ENCODE measurements around the gene YKT6.

The YKT6 gene

DNA sequence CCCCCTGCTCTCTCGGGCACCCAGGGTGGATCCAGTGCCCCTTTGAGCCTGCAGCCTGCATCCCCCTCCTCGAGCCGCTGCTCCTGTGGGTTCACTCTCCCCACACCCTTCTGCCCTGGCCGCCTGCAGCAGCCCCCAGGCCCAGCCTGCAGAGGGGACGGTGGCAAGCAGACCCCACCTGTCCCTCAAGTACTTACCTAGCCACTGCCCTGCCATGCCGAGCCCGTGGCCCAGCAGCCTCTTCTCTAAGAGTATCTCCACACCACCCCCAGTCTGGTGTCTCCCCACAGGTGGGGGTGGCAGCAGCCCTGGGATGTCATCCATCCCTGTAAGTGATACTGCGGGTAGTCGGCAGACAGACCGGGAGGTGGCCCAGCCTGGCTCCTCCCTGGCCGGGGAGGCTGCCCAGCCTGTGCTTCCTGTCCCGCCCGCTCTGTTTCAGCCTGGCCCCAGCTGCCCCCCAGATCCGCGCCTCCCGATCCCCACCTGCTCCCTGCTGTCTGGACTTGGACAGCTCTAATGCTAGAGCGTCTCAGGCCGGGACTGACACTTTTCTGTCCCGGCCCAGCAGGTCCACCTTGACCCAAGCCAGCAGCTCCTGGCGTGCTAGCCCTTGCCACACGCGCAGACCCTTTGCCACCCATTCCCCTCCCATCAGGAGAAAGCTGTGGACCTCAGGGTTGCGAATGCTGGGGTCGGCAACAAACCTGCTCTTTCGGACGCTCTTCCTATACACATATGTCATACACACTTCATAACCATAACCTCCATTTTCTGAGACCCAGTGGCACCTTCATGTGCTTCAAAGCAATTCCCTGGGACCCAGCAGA is 25.0 kb downstream of the YKT6 start (continued):
- TF ChIP-seq, protein P1, sequence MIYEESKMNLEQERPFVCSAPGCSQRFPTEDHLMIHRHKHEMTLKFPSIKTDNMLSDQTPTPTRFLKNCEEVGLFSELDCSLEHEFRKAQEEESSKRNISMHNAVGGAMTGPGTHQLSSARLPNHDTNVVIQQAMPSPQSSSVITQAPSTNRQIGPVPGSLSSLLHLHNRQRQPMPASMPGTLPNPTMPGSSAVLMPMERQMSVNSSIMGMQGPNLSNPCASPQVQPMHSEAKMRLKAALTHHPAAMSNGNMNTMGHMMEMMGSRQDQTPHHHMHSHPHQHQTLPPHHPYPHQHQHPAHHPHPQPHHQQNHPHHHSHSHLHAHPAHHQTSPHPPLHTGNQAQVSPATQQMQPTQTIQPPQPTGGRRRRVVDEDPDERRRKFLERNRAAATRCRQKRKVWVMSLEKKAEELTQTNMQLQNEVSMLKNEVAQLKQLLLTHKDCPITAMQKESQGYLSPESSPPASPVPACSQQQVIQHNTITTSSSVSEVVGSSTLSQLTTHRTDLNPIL (CRISPR knock-in tag; IDR thresholded peaks at IDR 0.05; ENCODE audit: low read depth) = no peak
- no peak for TF ChIP-seq TCF4 (CRISPR knock-in tag; IDR thresholded peaks at IDR 0.05; ENCODE audit: borderline replicate concordance)

DNA sequence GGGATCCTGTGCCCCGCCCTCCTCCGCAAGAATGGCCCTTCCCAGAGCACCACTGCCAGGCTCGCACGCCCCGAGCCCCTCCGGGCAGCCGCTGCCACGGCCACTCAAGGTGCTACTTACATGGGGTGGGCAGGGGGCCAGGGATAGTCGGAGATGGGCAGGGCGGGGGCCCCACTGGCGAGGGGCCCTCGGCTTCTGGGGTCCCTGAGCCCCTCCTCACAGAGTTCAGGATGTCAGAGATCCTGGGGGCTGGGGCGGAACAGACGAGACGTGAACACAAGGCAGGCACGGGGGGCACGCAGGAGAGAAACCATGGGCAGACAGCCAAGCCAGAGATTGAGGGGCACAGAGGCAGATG is 25.6 kb downstream of the YKT6 start:
- TF ChIP-seq, protein P2, sequence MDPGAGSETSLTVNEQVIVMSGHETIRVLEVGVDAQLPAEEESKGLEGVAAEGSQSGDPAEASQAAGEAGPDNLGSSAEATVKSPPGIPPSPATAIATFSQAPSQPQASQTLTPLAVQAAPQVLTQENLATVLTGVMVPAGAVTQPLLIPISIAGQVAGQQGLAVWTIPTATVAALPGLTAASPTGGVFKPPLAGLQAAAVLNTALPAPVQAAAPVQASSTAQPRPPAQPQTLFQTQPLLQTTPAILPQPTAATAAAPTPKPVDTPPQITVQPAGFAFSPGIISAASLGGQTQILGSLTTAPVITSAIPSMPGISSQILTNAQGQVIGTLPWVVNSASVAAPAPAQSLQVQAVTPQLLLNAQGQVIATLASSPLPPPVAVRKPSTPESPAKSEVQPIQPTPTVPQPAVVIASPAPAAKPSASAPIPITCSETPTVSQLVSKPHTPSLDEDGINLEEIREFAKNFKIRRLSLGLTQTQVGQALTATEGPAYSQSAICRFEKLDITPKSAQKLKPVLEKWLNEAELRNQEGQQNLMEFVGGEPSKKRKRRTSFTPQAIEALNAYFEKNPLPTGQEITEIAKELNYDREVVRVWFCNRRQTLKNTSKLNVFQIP (CRISPR knock-in tag; IDR thresholded peaks at IDR 0.05; ENCODE audit: borderline replicate concordance, low read depth) = no peak
- no peak for TF ChIP-seq OSR1 (CRISPR knock-in tag; IDR thresholded peaks at IDR 0.05)
- TF ChIP-seq ESRRG (CRISPR knock-in tag; IDR thresholded peaks at IDR 0.05) = no peak
- no peak for TF ChIP-seq ZC3H10 (CRISPR knock-in tag; IDR thresholded peaks at IDR 0.05)
- no peak for TF ChIP-seq SNAI2 (CRISPR knock-in tag; IDR thresholded peaks at IDR 0.05)
- TF ChIP-seq, protein P3, sequence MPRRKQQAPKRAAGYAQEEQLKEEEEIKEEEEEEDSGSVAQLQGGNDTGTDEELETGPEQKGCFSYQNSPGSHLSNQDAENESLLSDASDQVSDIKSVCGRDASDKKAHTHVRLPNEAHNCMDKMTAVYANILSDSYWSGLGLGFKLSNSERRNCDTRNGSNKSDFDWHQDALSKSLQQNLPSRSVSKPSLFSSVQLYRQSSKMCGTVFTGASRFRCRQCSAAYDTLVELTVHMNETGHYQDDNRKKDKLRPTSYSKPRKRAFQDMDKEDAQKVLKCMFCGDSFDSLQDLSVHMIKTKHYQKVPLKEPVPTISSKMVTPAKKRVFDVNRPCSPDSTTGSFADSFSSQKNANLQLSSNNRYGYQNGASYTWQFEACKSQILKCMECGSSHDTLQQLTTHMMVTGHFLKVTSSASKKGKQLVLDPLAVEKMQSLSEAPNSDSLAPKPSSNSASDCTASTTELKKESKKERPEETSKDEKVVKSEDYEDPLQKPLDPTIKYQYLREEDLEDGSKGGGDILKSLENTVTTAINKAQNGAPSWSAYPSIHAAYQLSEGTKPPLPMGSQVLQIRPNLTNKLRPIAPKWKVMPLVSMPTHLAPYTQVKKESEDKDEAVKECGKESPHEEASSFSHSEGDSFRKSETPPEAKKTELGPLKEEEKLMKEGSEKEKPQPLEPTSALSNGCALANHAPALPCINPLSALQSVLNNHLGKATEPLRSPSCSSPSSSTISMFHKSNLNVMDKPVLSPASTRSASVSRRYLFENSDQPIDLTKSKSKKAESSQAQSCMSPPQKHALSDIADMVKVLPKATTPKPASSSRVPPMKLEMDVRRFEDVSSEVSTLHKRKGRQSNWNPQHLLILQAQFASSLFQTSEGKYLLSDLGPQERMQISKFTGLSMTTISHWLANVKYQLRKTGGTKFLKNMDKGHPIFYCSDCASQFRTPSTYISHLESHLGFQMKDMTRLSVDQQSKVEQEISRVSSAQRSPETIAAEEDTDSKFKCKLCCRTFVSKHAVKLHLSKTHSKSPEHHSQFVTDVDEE (CRISPR knock-in tag; IDR thresholded peaks at IDR 0.05) = no peak
- TF ChIP-seq, protein P1 (CRISPR knock-in tag; IDR thresholded peaks at IDR 0.05; ENCODE audit: low read depth) = no peak
- no peak for TF ChIP-seq ZNF565 (CRISPR knock-in tag; conservative IDR thresholded peaks at IDR 0.05; ENCODE audit: low read depth)
- TF ChIP-seq TCF4 (CRISPR knock-in tag; IDR thresholded peaks at IDR 0.05; ENCODE audit: borderline replicate concordance) = no peak
- TF ChIP-seq ZNF70 (CRISPR knock-in tag; IDR thresholded peaks at IDR 0.05) = no peak
- no peak for TF ChIP-seq RARB (CRISPR knock-in tag; IDR thresholded peaks at IDR 0.05)
- no peak for TF ChIP-seq ZFP3 (CRISPR knock-in tag; IDR thresholded peaks at IDR 0.05)
- no peak for TF ChIP-seq ARNTL (CRISPR knock-in tag; IDR thresholded peaks at IDR 0.05; ENCODE audit: borderline replicate concordance, low read depth)
- TF ChIP-seq GLIS3 (CRISPR knock-in tag; IDR thresholded peaks at IDR 0.05) = no peak
- TF ChIP-seq ZFP30 (CRISPR knock-in tag; IDR thresholded peaks at IDR 0.05) = no peak
- TF ChIP-seq CSDC2 (CRISPR knock-in tag; IDR thresholded peaks at IDR 0.05) = no peak
- TF ChIP-seq BACH2 (CRISPR knock-in tag; IDR thresholded peaks at IDR 0.05; ENCODE audit: borderline replicate concordance) = no peak
- no peak for TF ChIP-seq ISL1 (CRISPR knock-in tag; IDR thresholded peaks at IDR 0.05)
- TF ChIP-seq, protein P4, sequence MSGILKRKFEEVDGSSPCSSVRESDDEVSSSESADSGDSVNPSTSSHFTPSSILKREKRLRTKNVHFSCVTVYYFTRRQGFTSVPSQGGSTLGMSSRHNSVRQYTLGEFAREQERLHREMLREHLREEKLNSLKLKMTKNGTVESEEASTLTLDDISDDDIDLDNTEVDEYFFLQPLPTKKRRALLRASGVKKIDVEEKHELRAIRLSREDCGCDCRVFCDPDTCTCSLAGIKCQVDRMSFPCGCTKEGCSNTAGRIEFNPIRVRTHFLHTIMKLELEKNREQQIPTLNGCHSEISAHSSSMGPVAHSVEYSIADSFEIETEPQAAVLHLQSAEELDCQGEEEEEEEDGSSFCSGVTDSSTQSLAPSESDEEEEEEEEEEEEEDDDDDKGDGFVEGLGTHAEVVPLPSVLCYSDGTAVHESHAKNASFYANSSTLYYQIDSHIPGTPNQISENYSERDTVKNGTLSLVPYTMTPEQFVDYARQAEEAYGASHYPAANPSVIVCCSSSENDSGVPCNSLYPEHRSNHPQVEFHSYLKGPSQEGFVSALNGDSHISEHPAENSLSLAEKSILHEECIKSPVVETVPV (CRISPR knock-in tag; IDR thresholded peaks at IDR 0.05) = no peak
- no peak for ATAC-seq

DNA sequence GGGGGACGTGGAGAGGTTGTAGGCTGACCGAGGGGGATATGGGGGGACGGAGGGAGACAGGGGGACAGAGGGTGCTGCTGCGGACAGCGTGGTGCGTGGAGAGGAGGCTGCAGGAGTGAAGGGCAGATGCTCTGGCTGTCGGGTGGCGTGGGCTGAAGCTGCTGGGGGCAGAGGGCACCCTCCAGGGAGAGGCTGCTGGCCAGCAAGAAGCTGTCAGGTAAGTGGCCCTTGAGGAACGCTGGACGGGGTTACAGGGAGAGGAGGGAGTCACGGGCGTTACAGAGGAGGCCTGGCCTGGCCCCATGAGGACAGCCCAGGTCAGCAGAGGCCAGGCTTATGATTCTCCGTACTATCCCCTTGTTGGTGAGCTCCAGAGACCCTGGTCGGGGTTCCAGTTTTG is 27.1 kb downstream of the YKT6 start:
- TF ChIP-seq, protein P3 (CRISPR knock-in tag; IDR thresholded peaks at IDR 0.05) = no peak
- ATAC-seq = no peak; the same call in 2 of the 3 replicates

All from SK-N-SH treated with all-trans-retinoic acid at 6 μM for 48 hours (cell line).